ENCODE measurements around the gene KCNG4.

KCNG4 gene

GRCh38 chr16:84243732-84244131, 3.9 kb upstream of the KCNG4 start:
- TF ChIP-seq CTCF (conservative IDR thresholded peaks at IDR 0.05) (no peak), ZFX (IDR thresholded peaks at IDR 0.05) (no peak)
- no peak overlapping the region for H3K27ac ChIP-seq

GRCh38 chr16:84242839-84243238, 3.0 kb upstream of the KCNG4 start:
- no peak overlapping the region for H3K27ac ChIP-seq
- TF ChIP-seq CTCF (conservative IDR thresholded peaks at IDR 0.05) (no peak), ZFX (IDR thresholded peaks at IDR 0.05) (no peak)

GRCh38 chr16:84241778-84242177, 2.0 kb upstream of the KCNG4 start:
- TF ChIP-seq ZFX (IDR thresholded peaks at IDR 0.05) (no peak), CTCF (conservative IDR thresholded peaks at IDR 0.05) (no peak)
- no peak overlapping the region for H3K27ac ChIP-seq

- TF ChIP-seq ZFX (IDR thresholded peaks at IDR 0.05) = no peak
- TF ChIP-seq CTCF (conservative IDR thresholded peaks at IDR 0.05) = no peak
- no peak overlapping the region for H3K27ac ChIP-seq
Observed at GRCh38 chr16:84240455-84240854, 643 bp upstream of the KCNG4 start.

GRCh38 chr16:84239141-84239769, 557 bp downstream of the KCNG4 start:
- no peak for TF ChIP-seq ZFX (IDR thresholded peaks at IDR 0.05)
- no peak for TF ChIP-seq CTCF (conservative IDR thresholded peaks at IDR 0.05)
- no peak overlapping the region for H3K27ac ChIP-seq

GRCh38 chr16:84237994-84238750, 1.6 kb downstream of the KCNG4 start:
- no peak overlapping the region for H3K27ac ChIP-seq
- no peak for TF ChIP-seq ZFX (IDR thresholded peaks at IDR 0.05)
- TF ChIP-seq CTCF (conservative IDR thresholded peaks at IDR 0.05) = no peak

GRCh38 chr16:84236671-84237070, 3.1 kb downstream of the KCNG4 start:
- no peak overlapping the region for H3K27ac ChIP-seq
- TF ChIP-seq ZFX (IDR thresholded peaks at IDR 0.05) (no peak), CTCF (conservative IDR thresholded peaks at IDR 0.05) (no peak)
